NCI-H2107 (cell line): ENCODE results near the gene LPAR3.

ENCODE experiments used
- DNase-seq: peaks from one replicate; lab custom pipeline; 2025; lab: John Stamatoyannopoulos, UW

The LPAR3 gene

DNA sequence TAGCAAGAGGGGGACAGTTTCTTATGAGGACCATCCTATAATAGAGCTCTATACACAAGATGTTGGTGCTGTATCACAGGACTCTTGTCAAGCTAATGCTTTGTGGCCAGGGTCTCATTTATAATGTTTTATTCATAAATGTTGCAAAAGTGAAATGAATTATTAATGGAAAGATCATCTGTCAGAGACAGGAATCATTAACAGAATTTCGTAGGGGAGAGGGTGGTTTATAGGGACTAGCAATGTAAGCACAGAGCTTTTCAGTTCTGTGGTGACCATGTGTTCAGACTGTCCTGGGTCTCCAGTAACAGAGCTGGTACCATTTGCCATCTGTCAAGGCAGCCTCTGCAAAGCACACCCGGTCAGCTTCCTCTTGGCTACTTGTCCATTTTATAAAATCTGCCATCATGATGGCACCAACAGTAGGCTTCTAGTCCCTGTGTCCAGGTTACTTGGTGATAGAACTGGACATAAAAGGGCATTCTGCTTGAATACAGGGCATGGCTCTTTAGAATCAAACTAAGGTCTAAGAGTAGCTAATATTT is 36.2 kb downstream of the LPAR3 start:
- no peak for DNase-seq

GRCh38 chr1:84855691-84856630 is 37.0 kb downstream of the LPAR3 start:
- no peak for DNase-seq

DNA sequence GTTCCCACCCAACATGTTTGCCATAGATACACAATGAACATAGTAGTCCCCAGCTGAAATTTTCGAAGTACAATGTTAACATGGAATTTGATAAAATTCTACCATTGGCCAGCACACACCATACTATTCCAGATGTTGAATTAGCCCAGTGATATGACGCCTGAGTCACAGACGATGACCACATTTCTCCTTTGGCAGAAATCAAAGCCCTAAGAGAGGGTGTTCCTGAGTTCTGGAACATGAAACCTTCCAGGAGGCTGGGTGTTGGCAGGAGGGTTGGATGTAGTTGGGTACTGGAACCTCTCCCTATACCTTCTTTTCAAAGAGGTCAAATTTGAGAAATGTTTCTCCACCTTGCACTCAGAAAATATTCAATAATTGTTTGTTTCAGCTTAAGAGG is 37.8 kb downstream of the LPAR3 start:
- DNase-seq, result no peak

DNA sequence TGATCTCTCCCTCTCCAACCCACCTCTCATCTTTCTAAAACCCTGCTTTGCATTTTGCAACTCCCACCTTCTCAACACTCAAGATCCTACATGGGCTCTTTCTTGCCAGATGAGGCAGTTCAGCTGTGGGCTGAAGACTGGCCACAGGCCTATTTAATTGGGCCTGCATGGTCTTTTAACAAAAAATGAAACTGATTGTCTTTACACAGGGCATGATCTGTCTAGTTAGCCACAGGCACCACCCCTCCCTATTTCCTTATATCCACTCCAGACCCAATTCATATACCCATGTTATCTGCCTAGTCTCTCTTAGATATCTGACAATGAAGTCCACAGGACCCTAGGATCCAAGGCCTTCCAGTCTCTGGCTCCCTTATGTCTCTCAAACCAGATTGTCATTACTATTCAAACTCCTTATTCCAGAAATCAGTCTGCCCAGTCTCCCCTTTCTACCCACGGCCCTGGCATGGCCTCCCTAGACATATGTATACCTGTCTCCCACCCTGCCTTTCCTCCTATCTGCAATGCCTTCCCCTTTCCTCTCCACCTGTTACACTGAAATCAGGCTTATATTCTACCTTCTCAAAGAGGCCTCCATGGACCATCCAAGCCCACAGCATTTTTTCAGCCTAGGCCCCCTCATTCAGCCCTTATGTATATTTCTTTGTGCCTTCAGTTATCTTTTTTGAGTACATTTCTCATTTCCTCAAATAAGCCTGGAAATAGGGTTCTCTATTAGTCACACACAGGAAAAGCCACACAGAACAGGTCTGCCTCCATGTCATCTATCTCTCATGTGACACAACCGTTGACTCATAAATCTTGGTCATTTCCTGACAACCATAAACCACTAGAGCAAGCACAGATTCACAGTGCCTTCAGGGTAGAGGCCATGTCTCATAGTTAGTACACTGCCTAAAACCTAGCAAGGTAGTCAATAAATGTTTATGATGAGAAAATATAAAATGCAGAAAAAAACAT is 39.0 kb downstream of the LPAR3 start:
- DNase-seq, result no peak

DNA sequence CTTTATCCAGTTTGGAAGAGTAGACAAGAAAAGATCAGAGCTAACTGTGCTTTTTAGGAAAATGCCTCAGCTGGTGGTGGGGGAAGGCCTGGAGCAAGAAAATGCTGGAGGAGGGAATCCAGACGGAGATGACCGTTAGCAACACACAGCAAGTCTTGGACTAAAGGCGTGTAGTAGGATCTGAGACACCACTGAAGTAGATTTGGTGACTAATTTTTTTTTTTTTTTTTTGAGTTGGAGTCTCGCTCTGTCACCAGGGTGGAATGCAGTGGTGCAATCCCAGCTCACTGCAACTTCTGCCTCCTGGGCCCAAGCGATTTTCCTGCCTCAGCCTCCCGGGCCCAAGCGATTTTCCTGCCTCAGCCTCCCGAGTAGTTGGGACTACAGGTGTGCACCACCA is 41.2 kb downstream of the LPAR3 start:
- DNase-seq, result no peak

GRCh38 chr1:84849357-84849975 is 43.5 kb downstream of the LPAR3 start:
- DNase-seq, result no peak

- DNase-seq, result peak; percentile 88
Measured at GRCh38 chr1:84847253-84848250, 45.5 kb downstream of the LPAR3 start.

- no peak for DNase-seq
Measured at GRCh38 chr1:84846387-84846786, 46.6 kb downstream of the LPAR3 start.

GRCh38 chr1:84845357-84845756 is 47.6 kb downstream of the LPAR3 start:
- no peak for DNase-seq

DNA sequence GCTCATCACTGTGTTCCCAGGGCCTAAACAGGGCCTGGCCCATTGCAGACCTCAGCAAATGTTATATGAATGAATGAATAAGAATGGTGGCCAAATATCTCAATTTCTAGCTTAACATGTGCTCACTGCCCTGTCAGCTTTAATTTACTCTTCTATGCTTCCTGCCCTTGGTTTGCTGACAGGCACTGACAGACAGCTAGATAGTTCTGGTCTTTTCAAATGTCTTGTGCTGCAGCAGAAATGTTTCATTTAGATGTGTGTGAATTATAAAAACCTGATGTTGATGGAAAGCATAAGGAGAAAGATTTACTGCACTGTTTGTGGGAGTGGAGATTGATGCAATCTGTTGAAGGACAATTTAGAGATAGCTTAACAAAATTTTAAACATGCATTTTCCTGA is 48.9 kb downstream of the LPAR3 start:
- no peak for DNase-seq

DNA sequence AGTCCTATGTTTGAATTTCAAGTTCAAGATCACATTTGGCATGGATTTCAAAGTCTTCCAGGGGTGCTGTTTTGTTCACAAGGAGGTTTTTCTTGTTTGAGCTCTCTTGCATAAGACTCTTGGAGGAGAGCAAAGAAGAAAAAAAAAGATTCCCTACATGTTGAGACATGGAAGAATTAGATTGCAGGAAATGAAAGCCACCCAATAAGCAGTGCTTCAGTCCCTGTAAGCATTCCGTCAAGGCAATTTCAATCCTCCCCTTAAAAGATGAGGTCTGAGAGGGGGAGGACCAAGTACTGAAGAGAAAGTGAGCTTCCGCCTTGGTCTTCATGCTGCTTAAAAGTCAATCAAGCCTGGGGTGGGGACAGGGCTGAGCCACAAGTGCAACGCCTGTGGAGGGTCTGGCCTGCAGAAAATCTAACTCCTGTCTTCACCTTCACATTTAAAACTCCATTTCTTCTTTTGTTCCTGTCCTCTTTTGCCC is 50.2 kb downstream of the LPAR3 start:
- DNase-seq, result no peak

DNA sequence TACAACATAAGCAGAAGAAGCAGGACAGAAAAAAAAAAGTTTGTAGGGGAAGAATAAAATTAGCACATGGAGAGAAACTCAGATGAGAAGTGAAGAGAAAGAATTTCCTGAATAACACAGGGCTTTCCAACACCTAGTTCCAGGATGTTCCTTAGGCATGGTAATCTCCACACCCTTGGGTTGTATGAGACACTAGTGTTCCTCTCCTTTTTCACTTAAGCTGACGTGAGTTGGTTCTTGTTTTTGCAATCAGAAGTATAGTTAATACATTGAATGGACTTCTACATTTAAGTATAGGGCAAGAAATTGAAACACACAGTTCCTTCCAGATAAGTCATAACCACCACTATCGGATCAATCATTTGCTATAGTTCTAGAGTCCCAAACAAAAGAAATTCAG is 51.0 kb downstream of the LPAR3 start:
- no peak for DNase-seq

DNA sequence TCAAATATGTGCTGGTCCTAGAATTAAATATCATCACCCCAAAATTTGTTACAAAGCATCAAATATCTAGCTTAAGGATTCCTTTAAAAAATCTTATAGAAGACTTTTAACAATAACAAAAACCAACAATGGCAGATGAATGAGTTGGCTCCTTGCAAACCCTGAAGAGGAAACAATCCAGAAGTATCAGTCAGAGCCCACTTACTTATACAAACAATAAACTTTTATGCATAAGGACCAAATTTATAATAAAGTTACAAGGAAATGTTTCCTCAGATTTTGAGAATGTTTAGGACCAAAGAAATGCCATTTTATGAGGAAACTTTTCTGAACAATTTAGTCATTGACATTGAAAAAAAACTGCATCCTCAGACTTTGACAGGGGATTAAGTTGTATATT is 52.7 kb downstream of the LPAR3 start:
- no peak for DNase-seq

DNA sequence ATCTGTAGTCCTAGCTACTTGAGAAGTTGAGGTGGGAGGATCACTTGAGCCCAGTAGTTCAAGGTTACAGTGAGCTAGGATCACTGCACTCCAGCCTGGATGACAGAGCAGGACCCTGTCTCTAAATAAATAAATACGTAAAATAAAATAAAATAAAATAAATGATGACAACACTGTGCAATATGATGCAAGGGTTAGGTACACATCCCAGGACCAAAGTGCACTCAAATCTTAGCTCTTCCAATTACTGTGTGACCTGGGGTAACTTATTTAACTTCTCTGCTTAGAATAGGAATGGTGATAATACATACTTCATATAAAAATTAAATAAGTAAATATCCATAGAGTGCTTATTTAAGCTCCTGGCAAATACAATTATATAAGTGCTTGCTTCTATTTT is 53.5 kb downstream of the LPAR3 start:
- DNase-seq, result no peak

DNA sequence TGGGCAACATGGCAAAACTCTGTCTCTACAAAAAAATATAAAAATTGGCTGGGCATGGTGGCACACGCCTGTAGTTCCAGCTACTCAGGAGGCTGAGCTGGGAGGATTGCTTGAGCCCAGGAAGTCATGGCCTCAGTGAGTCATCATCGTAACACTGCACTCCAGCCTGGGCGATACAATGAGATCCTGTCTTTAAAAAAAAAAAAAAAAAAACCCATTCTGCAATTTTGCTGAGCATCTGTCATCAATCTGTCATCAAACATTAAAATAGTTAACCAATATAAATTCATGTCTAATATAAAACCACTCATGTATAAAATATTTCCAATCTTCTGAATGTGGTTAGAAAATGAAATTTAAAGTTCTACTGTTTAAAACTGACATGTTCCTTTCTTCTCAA is 56.9 kb downstream of the LPAR3 start:
- DNase-seq, result no peak

DNA sequence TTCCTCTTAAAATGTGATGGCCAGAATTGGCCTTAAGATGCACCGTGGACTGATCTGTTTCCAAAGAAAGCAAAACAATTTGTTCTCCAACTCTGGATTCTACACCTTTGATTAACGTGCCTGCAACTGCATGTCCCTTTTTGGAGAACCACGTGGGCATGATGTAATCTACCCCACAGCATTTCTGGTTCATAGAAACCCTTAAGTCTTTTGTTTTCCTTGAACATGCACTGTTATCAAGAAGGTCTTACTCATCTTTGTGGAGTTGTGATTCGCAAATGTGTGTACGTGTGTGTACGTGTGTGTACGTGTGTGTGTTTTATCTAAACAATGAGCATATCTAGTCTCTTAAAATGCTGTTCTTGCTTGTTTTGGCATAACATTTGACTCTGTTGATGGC is 57.8 kb downstream of the LPAR3 start:
- DNase-seq, result no peak

DNA sequence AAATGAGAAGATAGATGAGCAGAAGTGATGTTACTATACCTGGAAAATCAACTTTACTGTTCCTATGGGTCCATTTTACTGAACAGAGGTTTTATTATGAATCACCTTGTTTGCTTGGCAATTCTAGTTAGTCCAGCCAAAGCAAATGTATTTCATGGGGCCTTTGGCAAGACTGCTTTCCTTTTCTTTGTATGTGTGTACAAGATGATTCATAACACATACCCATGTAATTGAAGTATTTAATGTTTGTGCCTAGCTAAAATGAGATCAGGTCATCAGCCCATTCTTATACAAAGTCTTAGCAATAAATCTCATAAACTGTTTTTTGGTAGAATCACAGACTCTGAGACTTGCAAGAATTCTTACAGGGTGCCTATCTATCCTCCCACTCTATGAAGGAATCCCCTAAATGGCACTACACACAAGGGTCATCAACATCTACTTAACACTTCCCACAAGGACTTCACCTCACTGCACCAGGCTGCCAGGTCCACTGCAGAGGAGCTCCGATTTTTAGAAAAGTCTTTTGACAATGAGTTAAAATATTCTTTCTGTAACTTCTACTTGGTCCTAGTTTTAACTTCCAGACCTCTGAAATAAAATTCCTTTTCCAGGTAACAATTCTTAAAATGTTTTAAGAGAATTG is 58.5 kb downstream of the LPAR3 start:
- DNase-seq, result no peak

- no peak for DNase-seq
Measured at GRCh38 chr1:84833194-84833593, 59.8 kb downstream of the LPAR3 start.

- DNase-seq, result no peak
Measured at GRCh38 chr1:84830136-84830535, 62.9 kb downstream of the LPAR3 start.

GRCh38 chr1:84827976-84828375 is 65.0 kb downstream of the LPAR3 start:
- no peak for DNase-seq
